ENCODE results near the gene ISYNA1.
A peak's percentile ranks its signal among the peaks of the same experiment; 100 is the strongest.

ISYNA1 gene

DNA sequence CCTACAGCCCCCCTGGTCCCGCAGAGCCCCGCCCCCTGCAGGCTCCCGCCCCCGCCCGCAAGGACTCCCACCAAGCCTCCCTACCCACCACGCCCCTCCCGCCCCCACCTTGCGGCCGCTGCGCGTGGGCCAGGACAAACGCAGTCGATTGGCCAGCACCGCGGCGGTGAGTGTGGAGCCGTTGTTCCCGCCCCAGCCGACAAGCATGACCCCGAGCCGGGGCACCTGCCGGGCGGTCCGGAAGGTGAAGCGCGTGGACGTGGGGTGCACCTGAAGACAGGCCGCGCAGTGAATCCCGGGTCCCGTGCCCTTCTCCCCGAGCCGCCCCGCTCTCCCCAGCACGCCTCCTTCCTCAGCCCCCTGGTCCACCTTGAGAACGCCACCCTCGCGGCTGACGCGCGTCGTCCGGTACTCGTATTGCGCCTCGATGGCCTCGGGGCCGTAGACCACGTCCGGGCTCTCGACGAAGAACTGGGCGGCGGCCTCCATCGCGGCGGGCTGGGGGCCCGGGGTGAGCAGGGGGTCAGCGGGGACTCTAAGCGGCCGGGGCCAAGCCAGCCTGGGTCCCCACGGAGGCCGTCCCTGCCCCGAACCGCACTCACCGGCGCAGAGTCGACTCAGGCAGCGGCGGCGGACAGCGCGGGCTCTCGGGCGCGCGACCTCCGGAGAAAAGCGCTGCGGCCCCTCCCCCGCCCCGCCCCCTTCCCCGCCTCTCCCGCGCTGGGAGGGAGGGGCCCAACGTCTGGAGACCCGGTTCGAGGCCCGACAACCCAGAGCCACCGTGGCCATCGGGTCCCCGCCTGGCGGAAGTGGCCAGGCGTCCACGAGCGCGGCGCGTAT is at the start of gene ISYNA1:
TSS of gene ISYNA1 (minus strand) at position 643 of the 840 bp plus-strand sequence. CDS start at position 489, 154 bp downstream.
- DNase-seq = no peak

DNA sequence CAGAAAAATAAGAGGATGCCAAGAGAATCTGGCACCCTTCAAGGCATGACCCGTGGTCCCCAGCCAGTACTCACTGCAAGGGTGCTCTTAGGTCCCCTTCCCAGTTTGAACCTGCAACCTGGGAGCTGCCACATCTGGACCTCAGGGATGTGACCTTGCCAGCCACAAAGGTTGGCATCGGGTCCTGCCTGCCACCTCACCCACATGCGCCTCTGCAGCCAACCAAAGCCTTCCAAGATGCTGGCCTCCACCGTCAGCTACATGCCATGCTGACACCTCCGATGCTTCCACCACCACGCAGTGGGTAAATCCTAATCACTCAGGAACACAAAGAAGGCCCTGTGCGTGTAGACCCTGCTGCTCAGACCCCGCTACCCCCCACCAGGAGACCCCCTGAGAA is 48.8 kb upstream of the ISYNA1 start:
- no peak for DNase-seq

DNA sequence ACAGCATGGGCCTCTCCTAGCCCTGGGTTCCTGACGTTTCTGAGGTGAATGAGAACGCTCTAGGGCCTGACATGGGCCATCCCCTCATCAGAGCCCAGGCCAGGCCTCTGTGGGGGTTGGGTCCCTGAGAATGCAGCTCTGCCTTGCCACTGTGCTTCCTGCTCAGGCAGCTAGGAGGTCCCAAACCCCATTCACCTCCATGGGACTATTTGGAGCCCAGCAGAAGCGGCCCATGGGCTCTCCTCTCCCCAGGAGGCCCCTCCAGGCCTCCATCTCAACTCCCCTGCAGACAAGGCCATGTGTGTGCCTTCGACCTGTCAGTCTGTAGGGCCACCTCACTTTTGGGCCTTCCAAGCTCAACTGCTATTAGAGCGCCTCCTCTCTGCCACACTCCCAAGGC is 47.1 kb upstream of the ISYNA1 start:
- no peak for DNase-seq

DNA sequence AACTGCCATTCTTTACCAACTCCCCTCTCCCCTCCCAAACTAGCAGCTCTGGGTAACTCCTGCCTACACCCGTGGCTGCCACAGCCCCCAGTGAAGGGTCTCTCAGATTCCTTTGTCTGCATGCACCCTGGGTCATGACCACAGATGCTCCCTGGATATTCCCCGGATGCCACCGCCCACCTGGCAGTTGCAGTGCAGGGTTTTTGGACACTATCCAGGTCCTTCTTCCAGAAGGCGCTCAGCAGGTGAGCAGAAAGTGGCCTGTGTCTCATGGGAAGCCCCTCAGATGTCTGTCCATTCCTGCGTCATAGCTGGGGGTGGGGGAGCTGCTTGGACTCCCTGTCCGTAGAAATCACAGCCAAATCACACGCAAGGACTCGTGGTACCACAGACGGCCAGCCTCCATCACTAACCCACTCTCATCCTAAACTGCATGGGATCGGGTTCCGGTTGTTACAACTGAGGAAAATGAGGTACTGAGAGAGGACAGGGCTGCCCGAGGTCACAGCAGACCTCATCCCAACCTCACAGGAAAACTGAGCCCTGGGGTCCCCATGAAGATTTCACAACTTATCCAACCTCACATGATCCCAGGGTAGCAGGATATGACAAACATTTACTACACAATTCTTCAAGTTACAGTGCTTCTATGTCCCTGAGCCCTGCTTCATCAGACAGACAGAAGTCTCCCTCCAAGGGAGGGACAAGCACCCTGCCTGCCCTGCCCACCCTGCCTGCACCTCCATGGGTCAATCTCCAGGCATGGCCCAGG is 45.4 kb upstream of the ISYNA1 start:
- DNase-seq = peak; percentile 45

DNA sequence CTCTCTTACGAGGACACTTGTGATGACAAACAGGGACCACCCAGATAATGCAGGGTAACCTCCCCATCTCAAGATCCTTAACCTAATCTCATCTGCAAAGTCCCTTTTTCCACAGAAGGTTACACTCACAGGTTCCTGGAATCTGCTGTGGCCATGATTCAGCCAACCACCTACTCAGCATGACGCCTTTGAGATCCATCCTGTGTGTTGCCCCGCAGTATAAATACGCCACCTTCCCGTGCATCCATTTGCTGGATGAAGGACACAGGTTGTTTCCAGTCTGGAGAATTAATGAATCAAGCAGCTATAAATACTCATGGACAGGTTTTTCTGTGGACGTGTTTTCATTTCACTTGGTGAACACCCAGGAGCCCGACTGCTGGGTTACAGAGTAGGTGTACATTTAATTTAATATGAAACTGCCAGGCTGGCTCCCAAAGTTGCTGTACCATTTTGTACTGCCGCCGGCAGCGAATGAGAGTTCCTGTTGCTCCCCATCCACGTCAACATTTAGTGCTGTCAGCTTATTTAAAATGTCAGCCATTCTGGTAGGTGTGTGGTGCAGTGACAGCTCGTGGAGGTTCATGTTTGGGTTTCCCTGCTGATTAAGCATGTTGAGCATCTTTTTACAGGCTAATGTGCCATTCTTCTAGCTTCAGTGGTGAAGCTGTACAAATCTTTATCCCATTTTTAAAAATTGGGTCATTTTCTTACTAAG is 43.7 kb upstream of the ISYNA1 start:
- no peak for DNase-seq

DNA sequence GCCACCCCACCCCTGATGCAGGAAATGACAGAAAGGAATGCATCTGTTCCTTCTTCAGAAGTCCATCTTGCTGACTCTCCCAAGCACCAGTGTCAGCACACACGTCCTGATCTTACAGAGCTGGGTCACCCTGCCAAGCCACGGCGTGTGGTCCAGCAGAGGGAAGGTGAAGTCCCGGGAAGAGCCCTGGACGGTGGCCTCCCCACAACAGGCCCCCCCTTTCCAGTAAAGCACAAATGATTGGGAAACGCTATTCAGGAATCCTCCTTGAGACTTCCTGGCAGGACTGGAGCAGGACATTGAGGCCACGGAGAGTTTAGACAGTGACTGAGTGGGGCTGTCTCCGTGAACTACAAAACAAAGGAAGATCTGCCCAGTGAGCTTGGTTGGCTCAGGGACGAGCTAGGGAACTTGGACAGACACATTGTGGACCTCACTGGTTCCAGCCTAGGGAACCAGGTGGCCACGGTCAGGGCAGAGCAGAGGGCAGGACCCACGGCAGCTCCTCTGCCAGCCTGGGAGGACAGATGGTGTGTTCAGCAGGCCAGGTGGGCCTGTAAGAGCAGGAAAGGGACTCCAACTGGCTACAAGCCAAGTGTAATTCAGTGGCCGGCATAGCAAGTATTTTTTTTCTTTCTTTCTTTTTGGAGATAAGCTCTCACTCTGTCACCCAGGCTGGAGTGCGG is 42.2 kb upstream of the ISYNA1 start:
- DNase-seq = peak; percentile 17

DNA sequence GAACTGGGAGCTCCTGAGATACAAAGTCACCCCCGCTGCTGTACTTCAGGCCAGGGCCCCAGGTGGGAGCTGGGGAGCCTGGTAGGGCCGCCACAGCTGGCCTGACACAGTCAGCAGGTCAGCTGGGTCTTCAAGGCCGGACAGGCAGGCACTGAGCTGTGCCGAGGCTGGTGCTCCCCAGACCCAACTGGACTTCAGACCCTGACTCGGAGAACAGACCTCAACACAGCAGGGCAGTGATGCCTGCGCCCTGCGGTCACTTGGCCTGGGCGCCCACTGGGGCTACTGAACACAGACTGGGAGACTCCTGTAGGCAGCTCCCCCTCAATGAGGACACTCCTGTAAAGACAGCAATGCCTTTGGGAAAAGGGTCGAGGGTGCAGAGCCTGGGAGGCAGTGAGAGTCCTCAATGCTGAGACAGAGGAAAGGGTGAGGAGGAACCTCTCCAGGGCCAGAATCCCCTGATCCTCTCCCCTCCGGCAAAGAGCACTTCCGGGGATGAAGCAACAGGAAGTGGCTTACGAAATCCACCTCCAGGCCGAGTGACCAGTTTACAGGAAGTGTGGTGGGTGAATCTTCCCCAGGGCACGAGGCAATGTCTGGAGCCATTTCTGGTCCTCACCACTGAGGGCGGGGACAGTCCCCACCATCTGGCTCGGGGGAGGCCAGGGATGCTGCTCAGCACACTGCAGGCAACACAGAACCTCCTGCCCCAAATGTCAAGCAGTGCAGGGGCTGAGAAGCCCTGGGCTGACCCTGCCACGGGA is 40.8 kb upstream of the ISYNA1 start:
- DNase-seq = no peak

DNA sequence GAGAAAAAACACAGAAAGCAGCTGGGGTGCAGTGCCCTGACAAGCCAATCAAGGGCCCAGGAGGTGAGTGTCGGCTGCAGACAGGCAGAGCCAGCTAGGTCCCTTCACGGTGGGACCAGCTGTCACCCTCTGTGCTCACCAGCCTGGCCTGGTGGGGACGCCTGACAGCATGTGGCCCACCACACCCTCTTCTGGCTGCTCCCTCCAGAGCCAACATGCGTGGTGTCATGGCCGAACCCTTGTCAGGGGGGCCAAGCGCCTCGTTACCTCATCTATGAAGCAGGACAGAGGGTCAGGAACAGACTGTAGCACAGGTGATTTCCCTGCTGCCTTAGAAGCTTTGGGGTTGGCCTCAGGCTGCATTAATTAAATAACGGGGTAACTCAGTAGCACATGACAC is 40.0 kb upstream of the ISYNA1 start:
- DNase-seq = no peak

DNA sequence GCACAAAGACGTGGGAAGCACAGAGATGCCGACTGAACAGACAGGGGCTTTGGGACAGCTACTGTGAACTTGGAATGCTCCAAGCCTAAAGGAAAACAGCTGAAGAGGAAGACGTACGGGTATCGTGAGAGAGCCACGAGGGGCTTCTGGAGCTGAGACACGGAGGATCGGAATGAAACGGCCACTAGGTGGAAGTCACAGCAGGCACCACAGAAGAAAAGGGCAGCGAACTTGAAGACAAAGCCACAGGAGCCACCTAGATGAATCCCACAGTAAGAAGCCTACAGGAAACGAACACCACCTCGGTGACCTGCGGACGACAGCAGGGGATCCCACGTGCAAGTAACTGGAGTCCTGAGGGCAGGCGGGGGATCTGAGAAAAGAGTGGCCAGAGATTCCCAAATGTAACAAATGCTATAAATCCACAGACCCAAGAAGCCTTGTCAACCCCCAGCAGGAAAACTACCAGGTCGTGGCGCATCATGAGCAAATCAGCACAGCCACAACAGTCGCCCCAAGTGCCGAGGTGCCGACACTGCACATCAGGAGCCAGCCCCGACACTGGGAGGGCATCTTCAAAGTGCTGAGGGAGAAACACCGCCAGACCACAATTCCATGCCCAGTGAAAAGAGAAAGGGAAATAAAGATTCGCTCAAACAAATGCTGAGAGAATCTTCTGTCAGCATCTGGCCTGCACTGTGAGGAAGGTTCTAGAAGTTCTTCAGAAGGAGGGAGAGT is 39.3 kb upstream of the ISYNA1 start:
- DNase-seq = no peak

DNA sequence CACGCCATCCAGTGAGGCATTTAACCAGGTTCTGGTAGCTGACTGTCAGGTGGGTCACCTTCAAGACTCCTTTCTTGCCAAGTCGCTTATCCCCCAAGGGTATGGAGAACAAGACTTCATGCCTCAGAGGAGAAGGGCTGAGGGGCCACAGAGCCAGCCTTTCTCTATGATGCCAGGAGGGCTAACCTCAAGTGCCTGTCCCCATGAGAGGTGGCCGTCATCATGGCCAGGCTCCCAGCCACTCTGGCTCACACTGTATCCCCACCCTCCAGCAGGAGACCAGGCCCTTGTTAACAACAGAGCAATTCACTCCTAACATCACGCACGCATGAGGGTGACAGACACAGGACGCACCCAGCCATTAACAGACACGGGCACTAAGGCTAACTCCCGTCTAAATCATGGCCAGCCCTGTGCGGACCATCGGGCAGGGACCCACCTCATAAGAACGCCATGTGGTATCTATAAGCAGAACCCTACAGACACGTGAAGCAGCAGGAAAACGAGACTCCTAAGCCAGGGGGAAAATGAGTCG is 38.6 kb upstream of the ISYNA1 start:
- DNase-seq = no peak

DNA sequence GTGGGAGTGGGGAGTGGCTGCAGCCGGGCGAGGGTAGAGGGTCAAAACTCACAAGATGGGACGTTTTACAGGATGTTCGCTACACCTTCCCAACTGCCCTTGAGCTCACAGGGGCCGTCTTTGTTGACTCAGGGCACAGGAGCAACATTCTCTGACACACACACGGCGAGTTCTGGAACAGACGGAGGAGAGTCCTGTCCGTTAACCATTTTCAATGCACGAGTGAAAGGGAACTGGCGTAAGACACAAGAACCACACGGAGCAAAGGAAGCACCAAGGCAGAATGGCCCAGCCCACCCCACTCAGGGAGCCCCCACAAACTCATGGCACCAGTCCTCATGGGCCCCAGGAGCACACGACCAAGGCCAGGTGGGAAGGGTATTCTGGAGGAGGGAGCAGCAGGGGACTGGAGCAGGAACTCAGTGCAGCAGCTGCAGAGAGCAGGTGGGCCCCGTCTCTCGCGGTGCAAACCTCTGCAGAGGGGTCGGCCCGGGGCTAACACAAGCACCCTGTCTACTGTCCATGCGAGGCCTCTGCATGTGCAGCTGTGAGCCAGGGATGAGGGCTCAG is 37.9 kb upstream of the ISYNA1 start:
- no peak for DNase-seq

DNA sequence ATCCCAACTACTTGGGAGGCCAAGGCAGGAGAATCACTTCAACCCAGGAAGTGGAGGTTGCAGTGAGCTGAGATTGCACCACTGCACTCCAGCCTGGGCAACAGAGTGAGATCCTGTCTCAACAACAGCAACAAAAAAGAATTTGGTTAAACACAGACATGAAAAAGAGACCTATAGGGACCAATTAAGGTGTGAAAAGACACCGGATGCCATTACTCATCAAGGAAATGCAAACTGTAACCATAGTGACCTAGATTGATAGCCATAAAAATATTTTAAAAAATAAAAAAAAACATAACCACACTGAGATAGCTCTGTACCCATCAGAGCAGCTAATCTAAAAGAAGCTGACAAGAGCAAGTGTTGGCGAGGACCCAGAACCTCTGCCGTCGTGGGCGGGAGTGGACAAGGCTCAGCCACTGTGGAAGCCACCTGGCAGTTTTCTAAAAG is 37.1 kb upstream of the ISYNA1 start:
- DNase-seq = no peak

DNA sequence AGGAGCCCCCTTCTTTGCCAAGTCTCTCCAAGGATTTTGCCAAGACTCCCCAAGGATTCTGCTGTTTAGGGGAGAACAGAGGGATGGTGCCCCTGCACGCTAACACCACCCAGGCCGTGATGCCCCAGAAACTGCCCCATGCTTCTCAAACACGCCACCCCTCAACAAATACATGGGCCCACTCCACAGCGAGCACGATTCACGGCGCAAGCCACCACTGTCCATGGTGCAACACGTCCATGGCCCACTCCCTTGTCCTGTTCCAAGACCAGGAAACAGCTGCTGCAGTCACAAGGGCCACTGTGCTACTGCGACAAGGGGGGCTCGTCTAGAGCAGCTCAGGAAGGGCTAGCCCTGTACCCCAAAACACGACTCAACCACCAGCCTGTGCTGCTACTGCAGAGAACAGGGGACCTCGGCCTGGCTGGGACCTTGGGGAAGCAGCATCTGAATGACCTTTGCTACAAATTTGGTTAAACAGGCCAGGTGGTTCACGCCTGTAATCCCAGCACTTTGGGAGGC is 36.5 kb upstream of the ISYNA1 start:
- DNase-seq = no peak

DNA sequence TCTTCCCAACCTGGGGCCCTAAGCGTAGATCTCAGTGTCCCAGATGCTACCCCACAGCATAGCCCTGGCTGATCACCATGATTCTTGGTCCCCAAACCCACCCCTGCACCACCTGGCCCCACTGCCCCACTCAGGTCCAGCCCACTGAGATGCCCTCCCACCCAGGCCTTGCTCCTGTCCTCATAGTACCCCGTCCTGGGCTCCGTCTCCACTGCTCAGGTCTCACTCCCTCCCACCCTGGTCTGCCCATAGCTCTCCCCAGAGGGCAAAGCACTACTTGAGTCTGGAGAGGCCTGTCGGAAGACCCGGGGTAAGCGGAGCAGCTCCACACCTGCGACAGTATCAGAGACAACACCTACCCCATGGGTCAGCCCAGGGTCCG is 35.8 kb upstream of the ISYNA1 start:
- no peak for DNase-seq

DNA sequence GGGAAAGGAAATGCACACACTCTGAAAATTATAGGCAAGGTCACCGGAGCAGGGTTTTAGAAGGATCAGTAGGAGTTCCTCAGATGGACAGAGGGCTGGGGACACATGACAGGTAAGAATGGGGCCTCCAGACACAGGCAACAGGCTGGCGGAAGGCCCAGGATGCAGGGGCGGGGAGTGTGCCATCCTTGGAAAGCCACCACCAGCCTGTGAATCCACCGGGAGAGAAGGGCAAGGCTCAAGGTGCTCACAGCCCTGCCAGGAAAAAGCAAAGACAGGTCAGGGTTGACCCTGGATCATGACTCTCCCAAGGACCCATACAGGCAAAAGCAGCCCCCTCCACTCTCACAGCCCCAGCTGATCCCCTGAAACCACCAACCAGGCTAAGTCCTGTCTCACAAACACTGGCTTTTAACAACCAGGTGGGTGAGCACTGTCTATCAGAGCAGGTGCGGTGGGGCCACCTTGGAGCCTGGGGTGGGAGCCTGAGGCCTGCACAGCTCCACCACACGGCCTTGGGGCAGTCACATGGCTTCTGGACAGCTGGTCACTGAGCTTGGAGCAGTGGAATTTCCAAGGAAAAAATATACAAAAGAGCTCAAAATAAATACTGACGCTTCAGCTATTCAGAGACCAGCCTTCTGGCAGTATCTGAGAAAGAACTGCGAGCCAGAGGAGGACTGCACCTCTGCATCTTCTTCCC is 35.2 kb upstream of the ISYNA1 start:
- DNase-seq = no peak

DNA sequence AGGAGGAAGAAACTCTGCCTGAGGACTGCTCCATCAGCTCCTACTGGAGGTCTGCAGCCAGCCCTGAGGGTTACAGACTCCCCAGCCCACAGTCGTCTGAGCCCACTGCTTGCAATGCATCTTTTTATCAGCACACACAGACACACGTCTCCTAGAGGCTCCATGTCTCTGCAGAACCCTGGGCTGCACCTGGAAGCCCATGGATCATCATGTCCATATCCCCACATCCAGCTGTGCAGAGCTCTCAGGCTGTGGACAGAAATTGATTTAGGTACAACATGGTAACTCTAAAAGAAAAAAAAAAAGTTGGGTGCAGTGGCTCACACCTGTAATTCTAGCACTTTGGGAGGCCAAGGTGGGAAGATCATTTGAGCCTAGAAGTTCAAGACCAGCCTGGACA is 32.9 kb upstream of the ISYNA1 start:
- DNase-seq = no peak

DNA sequence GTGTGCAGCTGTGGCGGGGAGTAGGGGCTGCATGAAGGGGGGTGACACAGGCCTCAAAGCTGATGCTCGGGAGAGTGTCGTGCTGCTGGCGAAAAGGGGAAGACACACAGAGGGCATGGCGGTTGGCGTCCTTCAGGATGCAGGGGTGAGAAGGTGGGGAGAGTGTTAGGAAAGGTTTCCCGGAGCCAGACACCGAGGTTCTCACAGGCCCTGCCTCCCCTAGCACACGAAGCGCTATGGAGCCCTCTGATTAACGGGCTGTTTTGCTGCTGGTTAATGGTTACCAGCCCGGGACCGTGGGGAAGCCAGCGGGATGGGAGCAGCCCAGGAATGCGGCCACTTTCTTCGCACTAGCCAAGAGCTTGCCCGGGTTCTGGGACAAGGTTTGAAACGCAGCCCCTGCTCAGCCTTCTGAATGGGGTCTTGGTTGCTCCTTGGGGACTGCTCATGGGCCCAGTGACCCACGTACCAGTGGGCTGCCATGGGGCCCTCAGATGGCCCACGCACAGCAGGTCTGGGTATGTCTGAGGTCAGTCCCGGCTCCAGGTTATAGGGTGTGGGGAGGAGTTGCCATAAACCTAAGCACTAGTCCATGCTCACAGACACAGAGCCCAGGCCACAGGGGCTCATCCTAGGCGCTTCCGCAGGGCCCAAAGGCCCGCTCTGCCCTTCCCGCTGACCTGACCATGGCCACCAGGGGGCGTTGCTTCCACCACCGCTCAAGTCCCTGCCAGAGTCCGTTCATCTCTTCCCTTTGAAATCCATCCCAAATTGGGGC is 31.3 kb upstream of the ISYNA1 start:
- DNase-seq = no peak

DNA sequence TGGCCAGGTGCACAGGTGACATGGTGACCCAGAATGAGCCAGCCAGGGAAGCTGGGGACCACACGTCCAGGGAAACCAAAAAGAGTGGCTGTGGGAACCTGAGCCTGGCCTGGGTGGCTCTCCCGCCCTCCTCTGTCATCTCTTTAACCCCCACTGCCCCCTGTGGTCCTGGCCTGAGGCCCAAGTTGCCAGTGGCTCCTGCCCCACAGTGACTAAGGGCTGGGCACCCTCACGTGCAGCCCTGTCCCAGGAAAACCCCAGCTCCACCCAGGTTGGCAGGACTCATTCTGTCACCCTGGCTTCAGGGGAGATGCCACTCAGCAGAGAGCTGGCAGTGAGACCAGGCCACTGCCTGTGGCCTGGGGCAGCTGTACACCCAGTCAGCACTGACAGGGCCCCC is 30.6 kb upstream of the ISYNA1 start:
- no peak for DNase-seq

DNA sequence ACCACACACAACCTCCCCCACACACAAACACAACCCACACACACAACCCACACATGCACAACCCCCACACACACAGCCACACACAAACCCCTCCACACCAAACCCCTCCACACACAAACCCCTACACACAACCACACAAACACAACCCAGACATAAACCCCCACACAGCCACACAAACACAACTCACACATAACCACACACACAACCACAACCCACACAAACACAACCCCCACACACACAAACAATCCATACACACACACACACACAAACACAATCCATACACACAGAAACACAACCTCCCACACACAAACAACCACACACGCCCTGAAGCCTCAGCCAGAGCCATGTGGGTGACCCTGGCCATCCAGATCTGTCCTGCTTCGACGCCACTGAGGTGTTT is 30.0 kb upstream of the ISYNA1 start:
- DNase-seq = no peak
